OCI-LY3 (cell line): Measurements from ENCODE around the gene ACER2.

Source experiments
- H2AFZ ChIP-seq: fragments of 200-600, 300-600 bp; shearing (Covaris generic); 2 replicates; pipeline ENCODE4 v1.6.0; 2014; ENCODE audit warnings: antibody characterized with exemption, low read depth, low read length
- H3K27ac ChIP-seq: fragments of 200-600, 300-600 bp; sonication (generic); 2 replicates; pipeline ENCODE4 v1.5.1; 2014; ENCODE audit warnings: mild to moderate bottlenecking, low read length, moderate library complexity, mixed read lengths
- H3K27me3 ChIP-seq: fragments of 200-600, 300-600 bp; sonication (generic); 2 replicates; pipeline ENCODE4 v1.6.1; 2014; ENCODE audit warnings: low read depth, low read length, mixed read lengths
- H3K36me3 ChIP-seq: fragments of 200-600, 300-600 bp; sonication (generic); replicated peaks from 2 replicates; pipeline ENCODE3; 2014; ENCODE audit warnings: low read depth, low read length, mixed read lengths
- H3K4me1 ChIP-seq: fragments of 300-600, 200-600 bp; sonication (generic); 2 replicates; pipeline ENCODE4 v1.6.1; 2014; ENCODE audit warnings: low read length, mixed read lengths
- H3K4me2 ChIP-seq: fragments of 200-600, 300-600 bp; sonication (generic); 2 replicates; pipeline ENCODE4 v1.6.1; 2014; ENCODE audit warnings: low read length, mixed read lengths
- H3K4me3 ChIP-seq: fragments of 300-600, 200-600 bp; sonication (generic); 2 replicates; pipeline ENCODE4 v1.5.1; 2014; ENCODE audit warnings: antibody characterized with exemption, mild to moderate bottlenecking, low read length, moderate library complexity
- H3K79me2 ChIP-seq: fragments of 300-600, 200-600 bp; shearing (Covaris generic); 2 replicates; pipeline ENCODE4 v1.6.1; 2014; ENCODE audit warnings: mild to moderate bottlenecking, low read length, mixed read lengths
- H3K9ac ChIP-seq: fragments of 300-600, 200-600 bp; shearing (Covaris generic); 2 replicates; pipeline ENCODE4 v1.6.0; 2014; ENCODE audit warnings: mild to moderate bottlenecking, low read length, moderate library complexity
- H3K9me3 ChIP-seq: fragments of 200-600, 300-600 bp; shearing (Covaris generic); 2 replicates; pipeline ENCODE4 v1.6.1; 2014; ENCODE audit warnings: low read length, mixed read lengths; ENCODE audit not compliant: insufficient read depth
- H4K20me1 ChIP-seq: fragments of 200-600, 300-600 bp; sonication (generic); 2 replicates; pipeline ENCODE4 v1.6.1; 2016; ENCODE audit warnings: low read length, mixed read lengths; ENCODE audit not compliant: insufficient read depth
- CTCF ChIP-seq: fragments of 200-600, 300-600 bp; sonication (generic); IDR thresholded peaks from 2 replicates; pipeline ENCODE4 v1.5.1; 2014; ENCODE audit warnings: antibody characterized with exemption, low read length, low read depth
- EZH2phosphoT487 ChIP-seq: fragments of 200-600 bp; shearing (Covaris generic); IDR thresholded peaks from 2 replicates; pipeline ENCODE4 v1.6.1; 2018; ENCODE audit warnings: antibody characterized with exemption, mixed run types, low read depth

ACER2 gene

GRCh38 chr9:19493876-19494275 is 85.1 kb downstream of the ACER2 start:
- Histone ChIP-seq H3K9me3 (no peaks in the 10 kb centered on the region), H3K27ac (no peak overlapping the region), H3K36me3 (no peaks in the 10 kb centered on the region), H3K9ac (no peak overlapping the region), H3K79me2 (no peaks in the 10 kb centered on the region), H3K4me3 (peak overlapping the region; percentile 72), H2AFZ (no peak overlapping the region), H3K4me2 (peak overlapping the region; percentile 93), H3K27me3 (peaks cover 26% of the 10 kb centered on the region), H3K4me1 (peaks cover 33% of the 10 kb centered on the region), H4K20me1 (no peaks in the 10 kb centered on the region)
- TF ChIP-seq EZH2phosphoT487 (no peak), CTCF (no peak)

- Histone ChIP-seq H3K4me2 (no peak overlapping the region), H3K4me3 (no peak overlapping the region), H3K27me3 (peaks cover 25% of the 10 kb centered on the region), H3K79me2 (no peaks in the 10 kb centered on the region), H3K36me3 (no peaks in the 10 kb centered on the region), H3K27ac (no peak overlapping the region), H3K9me3 (no peaks in the 10 kb centered on the region), H3K9ac (no peak overlapping the region), H3K4me1 (peaks cover 33% of the 10 kb centered on the region), H4K20me1 (no peaks in the 10 kb centered on the region), H2AFZ (no peak overlapping the region)
- no peak for TF ChIP-seq CTCF
- no peak for TF ChIP-seq EZH2phosphoT487
These were observed 86.6 kb downstream of the ACER2 start for GRCh38 chr9:19495186-19496028.

DNA sequence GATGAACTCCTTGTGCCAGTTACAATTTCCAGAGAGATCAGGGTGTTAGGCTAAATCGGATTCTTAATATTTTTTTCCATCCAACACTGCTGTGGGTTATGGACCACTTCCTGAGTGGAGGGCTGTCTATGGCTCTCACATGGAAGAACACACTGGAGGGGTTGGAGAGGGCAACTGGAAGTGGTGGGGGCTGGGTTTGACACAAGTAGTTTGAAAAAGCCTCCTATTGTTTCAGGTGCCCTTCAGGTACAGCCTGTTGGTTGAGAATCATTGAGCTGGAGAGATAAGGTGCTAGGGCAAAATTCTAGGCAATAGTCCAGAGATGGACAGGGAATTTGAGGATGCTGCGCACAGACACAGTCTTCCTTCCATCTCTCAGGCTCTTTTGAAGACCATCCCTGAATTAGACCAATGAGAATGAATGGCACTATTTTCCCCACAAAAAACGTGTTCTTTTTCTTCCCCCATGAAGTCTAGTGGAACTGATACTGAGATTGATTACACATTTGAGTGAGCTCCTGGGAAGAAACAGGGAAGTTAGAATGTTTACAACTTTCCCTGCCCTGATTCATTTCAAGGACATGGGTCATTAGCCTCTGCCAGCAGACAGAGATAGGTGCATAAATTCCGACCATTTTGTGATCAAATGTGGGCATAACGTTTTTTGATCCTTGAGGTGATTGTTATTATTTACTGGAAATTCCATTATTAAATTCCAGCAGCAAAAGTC is 87.7 kb downstream of the ACER2 start:
- H3K4me1 ChIP-seq = peaks cover 33% of the 10 kb centered on the region
- H3K9me3 ChIP-seq = no peaks in the 10 kb centered on the region
- no peak for TF ChIP-seq CTCF
- TF ChIP-seq EZH2phosphoT487 = no peak
- no peaks in the 10 kb centered on the region for H3K79me2 ChIP-seq
- H3K4me3 ChIP-seq = no peak overlapping the region
- peaks cover 20% of the 10 kb centered on the region for H3K27me3 ChIP-seq
- H4K20me1 ChIP-seq = no peaks in the 10 kb centered on the region
- H3K4me2 ChIP-seq = peak overlapping the region; percentile 24; the same call in 1 of the 2 replicates
- no peak overlapping the region for H3K9ac ChIP-seq
- no peak overlapping the region for H3K27ac ChIP-seq
- H3K36me3 ChIP-seq = no peaks in the 10 kb centered on the region
- no peak overlapping the region for H2AFZ ChIP-seq

GRCh38 chr9:19497276-19497675 is 88.5 kb downstream of the ACER2 start:
- H4K20me1 ChIP-seq = no peaks in the 10 kb centered on the region
- no peaks in the 10 kb centered on the region for H3K36me3 ChIP-seq
- TF ChIP-seq EZH2phosphoT487 = no peak
- TF ChIP-seq CTCF = no peak
- H3K4me1 ChIP-seq = peaks cover 25% of the 10 kb centered on the region
- H3K9ac ChIP-seq = no peak overlapping the region
- H3K9me3 ChIP-seq = no peaks in the 10 kb centered on the region
- no peaks in the 10 kb centered on the region for H3K79me2 ChIP-seq
- H3K27ac ChIP-seq = no peak overlapping the region
- no peak overlapping the region for H3K4me3 ChIP-seq
- H2AFZ ChIP-seq = no peak overlapping the region
- peaks cover 13% of the 10 kb centered on the region for H3K27me3 ChIP-seq
- H3K4me2 ChIP-seq = no peak overlapping the region
